HCT116 (cell line): ENCODE data around the gene AOPEP. TPM values are rescaled to one million over a fixed set of nuclear protein-coding genes. Genes with fewer than 3 reads are reported as not detected.

Source experiments
- ATAC-seq: fragments of 200-7000 bp; cut with Tn5 transposase; 2 replicates; pipeline ENCODE4 v1.9.1; 2020; ENCODE audit warnings: mild to moderate bottlenecking, moderate library complexity
- BruUV-seq: library from RNA; stranded (reverse); fragments of 400-500 nt; replicated peaks from 2 replicates; lab custom pipeline; 2021; lab: Mats Ljungman, UMichigan
- CTCF ChIA-PET: fragments of 300-600 bp; sonication (Branson Sonifier 250); formaldehyde crosslinking; loops from one replicate; lab custom pipeline; 2021; ENCODE audit warnings: antibody characterized with exemption; lab: Charles Lee
- POLR2A ChIA-PET: fragments of 300-600, 350-600 bp; sonication (Branson Sonifier 250); formaldehyde crosslinking; loops from one replicate; lab custom pipeline; 2021; ENCODE audit warnings: antibody characterized with exemption; lab: Charles Lee
- RAD21 ChIA-PET, 2 experiments: fragments of 300-600 bp; sonication (Branson Sonifier 250); formaldehyde crosslinking; loops; one replicate each; lab custom pipeline; 2023; ENCODE audit warnings: low total read pairs in 2 of 2; ENCODE audit not compliant: uncharacterized antibody in 2 of 2, unreplicated experiment in 2 of 2, low non-redundant PET in 1 of 2; lab: Charles Lee
- DNase-seq: peaks from one replicate; pipeline ENCODE4 v3.0.0-alpha.2; 2010; ENCODE audit warnings: low read depth, low spot score
- H2AFZ ChIP-seq: fragments of 200-600 bp; shearing (Covaris generic), sonication (generic); 2 replicates; pipeline ENCODE4 v1.6.1; 2017; ENCODE audit warnings: low read depth, mixed run types, mixed read lengths, antibody characterized with exemption, low read length; ENCODE audit not compliant: poor library complexity, severe bottlenecking
- H3K27ac ChIP-seq: 2 replicates; pipeline ENCODE4 v1.5.1; 2012; ENCODE audit warnings: low read depth, low read length
- H3K27me3 ChIP-seq: fragments of 200-600 bp; sonication (generic); 2 replicates; pipeline ENCODE4 v1.6.1; 2016; ENCODE audit warnings: mixed run types, low read length, mixed read lengths; ENCODE audit not compliant: insufficient read depth
- H3K36me3 ChIP-seq, 2 experiments: fragments of 200-500 bp in 1 of 2; fragments of 200-600 bp in 1 of 2; sonication (Bioruptor generic) in 1 of 2; sonication (generic) in 1 of 2; 2 replicates each; pipeline versions ENCODE4 v1.5.1 to v1.6.1; 2014 to 2016; ENCODE audit warnings: low read length in 2 of 2, inconsistent platforms in 1 of 2, mixed read lengths in 1 of 2, mixed run types in 1 of 2; ENCODE audit not compliant: insufficient read depth in 2 of 2, control insufficient read depth in 1 of 2
- H3K4me1 ChIP-seq, 2 experiments: fragments of 200-600 bp in 1 of 2; sonication (generic) in 1 of 2; 2 replicates each; pipeline versions ENCODE4 v1.5.1 to v1.6.1; 2012 to 2017; ENCODE audit warnings: low read length in 2 of 2, inconsistent platforms in 1 of 2, mild to moderate bottlenecking in 1 of 2, mixed read lengths in 1 of 2, mixed run types in 1 of 2, moderate library complexity in 1 of 2; ENCODE audit not compliant: insufficient read depth in 2 of 2, control insufficient read depth in 1 of 2
- H3K4me2 ChIP-seq: fragments of 200-600 bp; sonication (generic); 2 replicates; pipeline ENCODE4 v1.6.1; 2017; ENCODE audit warnings: mixed run types, low read length, mixed read lengths
- H3K4me3 ChIP-seq, 2 experiments: fragments of 200-600 bp in 1 of 2; sonication (generic) in 1 of 2; replicated peaks in 1 of 2; 2 replicates each; pipeline ENCODE4 v1.5.1; 2011 to 2016; ENCODE audit warnings: low read length in 2 of 2, control low read depth in 1 of 2, low read depth in 1 of 2, mild to moderate bottlenecking in 1 of 2, mixed read lengths in 1 of 2, mixed run types in 1 of 2
- H3K79me2 ChIP-seq: fragments of 200-600 bp; sonication (generic); 2 replicates; pipeline ENCODE4 v1.6.1; 2017; ENCODE audit warnings: mild to moderate bottlenecking, mixed run types, low read length, moderate library complexity, mixed read lengths; ENCODE audit not compliant: insufficient read depth
- H3K9ac ChIP-seq: fragments of 200-600 bp; sonication (generic); 2 replicates; pipeline ENCODE4 v1.6.1; 2016; ENCODE audit warnings: low read length, mixed read lengths
- H3K9me2 ChIP-seq: fragments of 200-600 bp; sonication (generic), shearing (Covaris generic); 2 replicates; pipeline ENCODE4 v1.6.1; 2017; ENCODE audit warnings: mixed run types, mild to moderate bottlenecking, moderate library complexity; ENCODE audit not compliant: insufficient read depth
- H3K9me3 ChIP-seq, 2 experiments: fragments of 200-500 bp in 1 of 2; fragments of 200-600 bp in 1 of 2; sonication (Bioruptor generic) in 1 of 2; sonication (generic) in 1 of 2; 2 replicates each; pipeline ENCODE4 v1.6.1; 2014 to 2017; ENCODE audit warnings: low read length in 2 of 2, mixed read lengths in 2 of 2, inconsistent platforms in 1 of 2, low read depth in 1 of 2, mild to moderate bottlenecking in 1 of 2, mixed run types in 1 of 2, moderate library complexity in 1 of 2; ENCODE audit not compliant: control insufficient read depth in 1 of 2, insufficient read depth in 1 of 2
- H4K20me1 ChIP-seq: fragments of 200-600 bp; sonication (generic), shearing (Covaris generic); 2 replicates; pipeline ENCODE4 v1.6.1; 2017; ENCODE audit warnings: mixed run types, mild to moderate bottlenecking, moderate library complexity; ENCODE audit not compliant: insufficient read depth
- CEBPB ChIP-seq: IDR thresholded peaks from 2 replicates; pipeline ENCODE4 v1.6.1; 2012; ENCODE audit warnings: low read depth
- ELF1 ChIP-seq: IDR thresholded peaks from 2 replicates; pipeline ENCODE4 v1.6.1; 2012; ENCODE audit warnings: low read depth, borderline replicate concordance
- EZH2 ChIP-seq: fragments of 200-600 bp; sonication (generic); IDR thresholded peaks from 2 replicates; pipeline ENCODE4 v1.6.1; 2017; ENCODE audit warnings: antibody characterized with exemption, mixed run types
- EZH2phosphoT487 ChIP-seq: fragments of 200-600 bp; IDR thresholded peaks from 2 replicates; pipeline ENCODE4 v1.6.1; 2018; ENCODE audit warnings: antibody characterized with exemption, borderline replicate concordance
- FOSL1 ChIP-seq: IDR thresholded peaks from 2 replicates; pipeline ENCODE4 v1.6.1; 2012; ENCODE audit warnings: low read depth
- POLR2AphosphoS5 ChIP-seq: IDR thresholded peaks from 2 replicates; pipeline ENCODE4 v1.6.1; 2011; ENCODE audit warnings: mild to moderate bottlenecking, low read depth, low read length, moderate library complexity
- RAD21 ChIP-seq: IDR thresholded peaks from 2 replicates; pipeline ENCODE4 v1.6.1; 2012; ENCODE audit warnings: low read depth, mild to moderate bottlenecking
- REST ChIP-seq: IDR thresholded peaks from 2 replicates; pipeline ENCODE4 v1.6.1; 2012; ENCODE audit warnings: low read depth
- SIN3A ChIP-seq: IDR thresholded peaks from 2 replicates; pipeline ENCODE4 v1.6.1; 2012; ENCODE audit warnings: low read depth
- SP1 ChIP-seq: IDR thresholded peaks from 2 replicates; pipeline ENCODE4 v1.6.1; 2012; ENCODE audit warnings: low read depth
- SRF ChIP-seq: IDR thresholded peaks from 2 replicates; pipeline ENCODE4 v1.6.1; 2012; ENCODE audit warnings: low read depth
- TCF7L2 ChIP-seq: IDR thresholded peaks from 2 replicates; pipeline ENCODE4 v1.7.0; 2011; ENCODE audit warnings: borderline replicate concordance, inconsistent platforms; ENCODE audit not compliant: insufficient read depth, insufficient read length; ENCODE audit errors: extremely low read depth
- YY1 ChIP-seq: IDR thresholded peaks from 2 replicates; pipeline ENCODE4 v1.6.1; 2011; ENCODE audit warnings: low read length, low read depth, moderate library complexity, mild to moderate bottlenecking; ENCODE audit not compliant: insufficient replicate concordance; ENCODE audit errors: extremely low read depth
- ZBTB33 ChIP-seq: IDR thresholded peaks from 2 replicates; pipeline ENCODE4 v1.6.1; 2011; ENCODE audit warnings: mild to moderate bottlenecking, low read length, moderate library complexity; ENCODE audit not compliant: insufficient replicate concordance; ENCODE audit errors: extremely low read depth
- ZNF274 ChIP-seq: fragments of 200-500 bp; sonication (Bioruptor generic); IDR thresholded peaks from 2 replicates; pipeline ENCODE4 v1.6.1; 2014; ENCODE audit warnings: mild to moderate bottlenecking, low read depth, low read length, inconsistent platforms
- intact Hi-C: fragments of 100-400 bp; cut with micrococcal nuclease; formaldehyde crosslinking; loops from 2 replicates; pipeline ENCODE4 v1.10.0; 2022
- total RNA-seq: library from RNA; stranded (reverse); gene quantifications from one replicate; pipeline ENCODE4 v1.2.1, GENCODE V29; 2021; ENCODE audit not compliant: unreplicated experiment
- TF ChIP-seq, protein P1 (sequence below): IDR thresholded peaks from 2 replicates; pipeline ENCODE4 v1.6.1; 2012
- TF ChIP-seq, protein P2 (sequence below), 3 experiments: fragments of 200-600 bp in 1 of 3; sonication (generic) in 1 of 3; IDR thresholded peaks in 2 of 3; conservative IDR thresholded peaks in 1 of 3; 2 replicates each; pipeline ENCODE4 v1.5.1; 2012 to 2017; ENCODE audit warnings: low read depth in 2 of 3, low read length in 2 of 3, antibody characterized with exemption in 1 of 3, borderline replicate concordance in 1 of 3, control low read depth in 1 of 3, mild to moderate bottlenecking in 1 of 3, mixed read lengths in 1 of 3, mixed run types in 1 of 3, moderate library complexity in 1 of 3; ENCODE audit not compliant: insufficient read depth in 1 of 3

AOPEP gene
- total RNA-seq, 1 experiment from 2014 or later, result 15.1 TPM

DNA sequence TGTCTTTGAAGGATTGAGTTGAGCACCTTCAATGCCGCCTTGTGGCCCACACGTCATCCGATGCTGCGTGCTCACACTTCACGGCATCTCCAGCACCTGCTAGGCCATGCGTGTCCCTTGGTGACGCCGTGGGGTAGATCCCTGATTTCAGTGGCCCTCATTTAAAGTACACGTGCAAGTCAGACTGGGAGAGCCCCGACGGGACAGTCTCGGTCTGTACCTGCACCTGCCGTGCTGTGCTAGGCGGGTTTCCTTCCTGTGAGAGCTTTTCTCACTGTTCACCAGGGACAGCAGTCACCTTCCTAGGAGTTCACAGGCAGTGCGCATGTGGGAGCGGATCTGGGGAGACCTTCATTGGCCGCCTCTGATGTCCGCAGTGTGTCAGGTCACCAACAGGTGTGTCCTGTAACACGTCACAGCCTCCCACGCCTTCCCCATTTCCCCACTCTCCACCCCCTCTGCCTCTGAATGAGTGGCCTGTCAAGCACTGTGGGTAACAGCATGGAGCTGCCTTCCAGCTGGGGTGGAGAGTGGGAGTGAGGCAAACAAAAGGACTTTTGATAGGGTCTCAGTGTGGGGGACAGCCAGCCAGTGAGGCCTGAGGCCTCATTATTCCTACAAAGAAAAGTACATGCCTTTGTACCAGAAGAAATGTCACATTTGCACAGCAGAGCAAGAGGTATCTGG, 354.6 kb downstream of the AOPEP start:
- H3K27me3 ChIP-seq, result no peaks in the 10 kb centered on the region
- ChIA-PET RAD21 (no interaction called here), POLR2A (no interaction called here), CTCF (no interaction called here)
- no peak overlapping the region for H3K9ac ChIP-seq
- H3K36me3 ChIP-seq, result peaks cover 0 to 10% of the 10 kb centered on the region in 2 experiments; a peak in 2 of 4 replicates
- no peak for DNase-seq
- H3K4me1 ChIP-seq, result peaks cover 0 to 5% of the 10 kb centered on the region in 2 experiments; a peak in 2 of 4 replicates
- intact Hi-C loops, result no loop called here
- TF ChIP-seq ZBTB33 (no peak), TCF7L2 (no peak), SP1 (no peak), RAD21 (no peak), CEBPB (no peak), YY1 (no peak), EZH2phosphoT487 (no peak), SRF (no peak), FOSL1 (no peak), REST (no peak), EZH2 (no peak), ZNF274 (no peak), POLR2AphosphoS5 (no peak), SIN3A (no peak), ELF1 (no peak)
- TF ChIP-seq, protein P1, sequence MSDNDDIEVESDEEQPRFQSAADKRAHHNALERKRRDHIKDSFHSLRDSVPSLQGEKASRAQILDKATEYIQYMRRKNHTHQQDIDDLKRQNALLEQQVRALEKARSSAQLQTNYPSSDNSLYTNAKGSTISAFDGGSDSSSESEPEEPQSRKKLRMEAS, result no peak
- TF ChIP-seq, protein P2, sequence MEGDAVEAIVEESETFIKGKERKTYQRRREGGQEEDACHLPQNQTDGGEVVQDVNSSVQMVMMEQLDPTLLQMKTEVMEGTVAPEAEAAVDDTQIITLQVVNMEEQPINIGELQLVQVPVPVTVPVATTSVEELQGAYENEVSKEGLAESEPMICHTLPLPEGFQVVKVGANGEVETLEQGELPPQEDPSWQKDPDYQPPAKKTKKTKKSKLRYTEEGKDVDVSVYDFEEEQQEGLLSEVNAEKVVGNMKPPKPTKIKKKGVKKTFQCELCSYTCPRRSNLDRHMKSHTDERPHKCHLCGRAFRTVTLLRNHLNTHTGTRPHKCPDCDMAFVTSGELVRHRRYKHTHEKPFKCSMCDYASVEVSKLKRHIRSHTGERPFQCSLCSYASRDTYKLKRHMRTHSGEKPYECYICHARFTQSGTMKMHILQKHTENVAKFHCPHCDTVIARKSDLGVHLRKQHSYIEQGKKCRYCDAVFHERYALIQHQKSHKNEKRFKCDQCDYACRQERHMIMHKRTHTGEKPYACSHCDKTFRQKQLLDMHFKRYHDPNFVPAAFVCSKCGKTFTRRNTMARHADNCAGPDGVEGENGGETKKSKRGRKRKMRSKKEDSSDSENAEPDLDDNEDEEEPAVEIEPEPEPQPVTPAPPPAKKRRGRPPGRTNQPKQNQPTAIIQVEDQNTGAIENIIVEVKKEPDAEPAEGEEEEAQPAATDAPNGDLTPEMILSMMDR (IDR thresholded peaks at IDR 0.05 in 2 of 3, conservative IDR thresholded peaks at IDR 0.05 in 1 of 3; ENCODE audit: borderline replicate concordance in 1 of 3, insufficient read depth in 1 of 3, low read depth in 2 of 3, low read length in 2 of 3), result no peak
- ATAC-seq, result no peak
- H3K79me2 ChIP-seq, result no peaks in the 10 kb centered on the region
- H4K20me1 ChIP-seq, result no peaks in the 10 kb centered on the region
- no peak overlapping the region for H2AFZ ChIP-seq
- no TSS peak for BruUV-seq
- no peak overlapping the region for H3K4me3 ChIP-seq
- H3K4me2 ChIP-seq, result no peak overlapping the region
- no peak overlapping the region for H3K27ac ChIP-seq
- no peaks in the 10 kb centered on the region for H3K9me2 ChIP-seq
- no peaks in the 10 kb centered on the region for H3K9me3 ChIP-seq
